Germinal center (tissue), 1 donor: Measurements from ENCODE around the gene SPOPL.
A peak's percentile ranks its signal among the peaks of the same experiment; 100 is the strongest.
"Not testable (repeated sequence)": the region's sequence is repeated elsewhere in the genome, so short reads cannot be mapped to it uniquely, and the experiment has no call there.

Source experiments
- DNase-seq: peaks from one replicate; pipeline ENCODE4 v3.0.0; 2012; ENCODE audit warnings: mixed read lengths, low spot score

SPOPL gene

DNA sequence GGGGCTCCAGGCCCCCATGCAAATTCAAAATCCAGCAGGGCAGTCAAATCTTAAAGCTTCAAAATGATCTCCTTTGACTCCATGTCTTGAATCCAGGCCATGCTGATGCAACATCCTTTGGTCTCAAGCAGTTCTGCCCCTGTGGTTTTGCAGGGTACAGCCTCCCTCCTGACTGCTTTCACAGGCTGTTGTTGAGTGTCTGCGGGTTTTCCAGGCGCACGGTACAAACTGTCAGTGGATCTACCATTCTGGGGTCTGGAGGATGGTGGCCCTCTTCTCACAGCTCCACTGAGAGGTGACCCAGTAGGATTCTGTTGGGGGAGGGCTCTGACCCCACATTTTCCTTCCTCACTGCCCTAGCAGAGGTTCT lies 22.1 kb downstream of the SPOPL start:
- not testable (repeated sequence) for DNase-seq

DNA sequence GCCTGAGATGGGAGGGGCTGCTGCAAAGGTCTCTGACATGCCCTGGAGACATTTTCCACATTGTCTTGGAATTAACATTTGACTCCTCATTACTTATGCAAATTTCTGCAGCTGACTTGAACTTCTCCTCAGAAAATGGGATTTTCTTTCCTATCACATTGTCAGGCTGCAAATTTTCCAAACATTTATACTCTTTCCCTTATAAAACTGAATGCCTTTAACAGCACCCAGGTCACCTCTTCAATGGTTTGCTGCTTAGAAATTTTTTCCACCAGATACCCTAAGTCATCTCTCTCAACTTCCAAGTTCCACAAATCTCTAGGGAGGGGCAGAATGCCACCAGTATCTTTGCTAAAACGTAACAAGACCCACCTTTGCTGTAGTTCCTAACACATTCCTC lies 22.8 kb downstream of the SPOPL start:
- not testable (repeated sequence) for DNase-seq

DNA sequence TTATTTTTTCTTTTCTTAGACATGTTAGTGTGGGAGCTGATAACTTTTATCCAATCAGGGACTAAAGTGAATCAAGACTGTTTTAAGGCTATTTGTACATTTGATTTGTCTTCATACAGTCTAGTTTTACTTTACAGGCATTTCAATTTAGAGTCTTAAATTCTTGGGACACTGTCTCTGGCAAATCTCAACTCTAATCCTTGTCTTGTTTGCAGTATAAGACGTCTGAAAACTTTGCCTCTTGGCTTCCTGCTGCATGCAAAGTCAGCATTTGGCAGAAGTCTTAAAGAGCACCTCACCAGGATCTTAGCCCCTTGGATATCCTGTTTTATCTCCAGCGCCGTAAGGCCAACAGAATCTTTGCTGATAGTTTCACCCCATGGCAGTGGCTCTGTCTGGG lies 30.3 kb downstream of the SPOPL start:
- DNase-seq: no peak

DNA sequence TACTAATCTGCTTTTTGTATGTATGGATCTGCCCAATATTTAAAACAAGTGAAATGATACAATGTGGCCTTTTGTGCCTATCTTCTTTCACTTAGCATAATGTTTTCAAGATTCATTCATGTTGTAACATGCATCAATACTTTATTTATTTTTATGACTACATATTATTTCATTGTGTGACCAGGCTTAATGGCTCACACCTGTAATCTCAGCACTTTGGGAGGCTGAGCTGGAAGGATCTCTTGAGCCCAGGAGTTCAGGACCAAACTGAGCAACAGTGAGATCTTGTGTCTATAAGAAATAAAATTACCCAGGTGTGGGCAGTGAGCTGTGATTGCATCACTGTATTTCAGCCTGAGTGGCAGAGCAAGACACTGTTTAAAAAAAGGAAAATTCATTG lies 33.2 kb downstream of the SPOPL start:
- no peak for DNase-seq

DNA sequence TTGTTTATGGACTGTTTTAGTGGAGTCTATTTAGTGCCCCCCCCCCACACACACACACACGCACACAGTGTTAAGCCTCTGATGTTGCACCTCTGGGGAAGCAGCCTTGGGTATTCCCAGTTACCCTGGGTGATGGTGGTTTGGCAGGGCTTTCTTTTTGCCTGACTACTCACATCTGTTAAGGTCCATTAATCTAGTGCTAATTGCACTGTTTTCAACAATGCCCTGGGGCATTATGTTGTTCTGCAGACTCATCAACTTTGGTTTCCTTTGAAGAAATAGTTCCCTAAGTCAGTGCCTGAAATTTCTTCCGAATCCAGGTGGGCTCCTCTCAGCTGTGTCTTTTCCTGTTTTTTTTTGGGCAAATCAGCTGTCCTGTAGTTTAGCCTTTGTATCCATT lies 34.7 kb downstream of the SPOPL start:
- DNase-seq: peak; percentile 6

DNA sequence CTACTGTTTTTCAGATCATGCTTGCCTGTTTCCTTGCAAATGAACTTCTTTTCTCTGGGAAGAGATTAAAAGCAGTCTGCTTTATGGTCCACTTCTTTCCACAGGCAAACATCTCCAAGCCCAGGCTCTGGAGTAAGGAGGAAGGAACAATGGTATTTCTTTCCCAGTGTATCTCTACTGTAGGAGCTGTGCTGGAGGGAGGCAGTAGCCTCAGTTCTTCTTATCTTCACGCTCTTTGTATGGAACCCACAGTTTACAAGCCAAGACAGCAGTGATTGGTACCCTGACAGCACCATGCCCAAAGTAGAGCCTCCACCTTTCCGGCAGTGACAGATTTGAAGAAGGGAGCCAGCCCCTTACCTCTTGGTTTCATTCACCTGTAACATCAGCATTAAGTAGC lies 35.2 kb downstream of the SPOPL start:
- no peak for DNase-seq

DNA sequence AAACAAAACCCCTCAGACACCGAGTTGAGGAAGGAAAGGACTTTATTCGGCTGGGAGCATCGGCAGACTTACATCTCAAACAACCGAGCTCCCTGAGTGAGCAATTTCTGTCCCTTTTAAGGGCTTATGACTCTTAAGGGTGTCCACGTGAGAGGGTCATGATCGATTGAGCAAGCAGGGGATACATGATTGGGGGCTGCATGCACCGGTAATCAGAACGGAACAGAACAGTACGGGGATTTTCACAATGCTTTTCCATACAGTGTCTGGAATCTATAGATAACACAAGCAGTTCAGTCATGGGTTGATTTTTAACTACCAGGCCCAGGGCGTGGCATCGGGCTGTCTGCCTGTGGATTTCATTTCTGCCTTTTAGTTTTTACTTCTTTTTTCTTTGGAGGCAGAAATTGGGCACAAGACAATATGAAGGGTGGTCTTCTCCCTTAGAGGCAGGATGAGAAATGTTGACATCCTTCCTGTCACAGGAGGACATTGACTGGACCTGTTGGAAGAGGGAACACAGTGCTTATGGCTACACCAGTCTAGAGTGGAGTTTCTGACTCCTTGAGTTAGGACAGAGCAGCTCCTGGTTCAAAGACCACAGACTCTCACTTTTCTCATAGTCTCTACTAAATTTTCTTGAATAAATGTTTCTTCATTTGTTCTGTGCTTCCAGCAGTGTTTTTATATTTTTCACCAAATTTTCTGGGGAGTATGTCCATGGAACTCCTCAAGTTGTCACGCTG lies 35.8 kb downstream of the SPOPL start:
- no peak for DNase-seq

DNA sequence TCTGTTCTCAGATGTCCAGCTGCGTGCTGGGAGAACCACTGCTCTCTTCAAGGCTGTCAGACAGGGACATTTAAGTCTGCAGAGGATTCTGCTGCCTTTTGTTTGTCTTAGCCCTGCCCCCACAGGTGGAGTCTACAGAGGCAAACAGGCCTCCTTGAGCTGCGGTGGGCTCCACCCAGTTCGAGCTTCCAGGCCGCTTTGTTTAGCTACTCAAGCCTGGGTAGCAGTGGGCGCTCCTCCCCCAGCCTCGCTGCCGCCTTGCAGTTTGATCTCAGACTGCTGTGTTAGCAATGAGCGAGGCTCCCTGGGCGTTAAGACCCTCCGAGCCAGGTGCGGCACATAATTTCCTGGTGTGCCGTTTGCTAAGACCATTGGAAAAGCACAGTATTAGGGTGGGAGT lies 42.6 kb downstream of the SPOPL start:
- not testable (repeated sequence) for DNase-seq

DNA sequence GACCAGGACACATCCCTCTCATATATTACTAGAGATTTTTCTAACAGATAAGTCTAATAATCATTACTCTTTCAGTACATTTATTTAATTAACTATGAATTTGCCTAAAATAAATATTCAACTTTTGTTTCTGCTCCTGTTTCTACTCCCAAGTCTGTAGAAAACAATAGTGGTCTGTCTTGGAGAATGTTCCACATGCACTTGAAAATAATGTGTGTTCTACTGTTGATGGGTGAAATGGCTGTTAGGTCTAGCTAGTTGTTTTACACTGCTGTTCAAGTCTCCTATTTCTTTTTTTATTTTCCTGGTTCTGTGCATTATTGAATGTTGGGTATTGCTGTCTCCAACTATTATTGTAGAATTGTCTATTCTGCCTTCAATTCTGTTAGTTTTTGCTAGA lies 47.2 kb downstream of the SPOPL start:
- no peak for DNase-seq

DNA sequence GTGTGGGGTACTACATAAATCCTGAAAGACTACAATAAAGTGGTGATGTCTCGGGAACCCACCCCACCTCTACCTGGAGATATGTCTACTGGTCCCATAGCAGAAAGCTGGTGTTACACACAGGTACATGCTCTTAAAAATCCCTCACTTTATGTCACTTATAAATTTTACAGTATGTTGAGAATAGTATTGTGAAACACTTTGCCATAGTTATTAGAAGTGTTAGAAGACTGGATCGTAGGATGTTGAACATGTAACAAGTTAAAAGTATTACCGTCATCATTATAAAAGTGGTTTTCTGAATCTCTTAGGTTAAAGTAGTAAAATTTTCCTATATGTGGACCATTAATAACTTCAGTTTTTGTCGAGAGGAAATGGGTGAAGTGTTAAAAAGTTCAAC lies 48.6 kb downstream of the SPOPL start:
- no peak for DNase-seq

DNA sequence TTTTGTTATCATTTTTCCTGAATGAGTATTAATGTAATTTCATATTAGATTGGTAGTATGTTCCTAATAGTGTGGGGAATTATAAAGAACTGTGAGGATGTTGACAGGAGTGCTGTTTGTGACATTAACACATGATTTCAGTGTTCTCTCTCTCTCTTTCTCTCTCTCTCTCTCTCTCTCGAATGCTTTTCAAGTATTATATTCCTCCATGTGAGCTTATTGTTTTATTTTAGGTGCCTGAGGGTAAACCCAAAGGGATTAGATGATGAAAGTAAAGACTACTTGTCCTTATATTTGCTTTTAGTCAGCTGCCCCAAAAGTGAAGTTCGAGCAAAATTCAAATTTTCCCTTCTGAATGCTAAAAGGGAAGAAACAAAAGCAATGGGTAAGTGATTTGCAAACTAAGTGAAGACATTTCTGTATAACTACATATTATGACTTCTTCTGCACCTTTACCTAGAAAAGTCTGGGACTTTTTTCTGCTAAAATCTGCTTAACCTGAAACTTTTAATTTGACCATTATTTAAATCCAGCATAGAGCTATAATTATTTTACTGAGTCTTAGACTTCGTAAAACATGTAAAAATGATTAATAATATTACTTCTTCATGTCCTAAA lies 49.2 kb downstream of the SPOPL start:
- DNase-seq: no peak

DNA sequence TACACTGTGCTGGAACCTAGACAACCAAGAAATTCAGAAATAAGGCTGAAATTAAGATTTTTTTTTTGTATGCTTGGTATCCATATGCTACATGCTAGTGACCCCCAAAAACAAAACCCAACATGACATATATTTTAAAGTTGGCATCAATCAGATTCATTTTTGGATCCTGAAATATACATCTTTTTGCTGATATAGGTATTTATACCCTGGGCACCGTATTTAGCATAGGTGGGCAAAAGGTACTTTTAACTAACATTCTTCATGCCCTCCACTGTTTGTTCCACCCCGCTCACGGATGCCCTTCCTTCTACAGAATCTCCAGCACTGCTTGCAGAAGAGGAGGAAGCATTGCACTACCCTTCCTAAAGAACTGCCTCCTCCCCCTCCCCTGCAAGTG lies 52.6 kb downstream of the SPOPL start:
- DNase-seq: no peak

DNA sequence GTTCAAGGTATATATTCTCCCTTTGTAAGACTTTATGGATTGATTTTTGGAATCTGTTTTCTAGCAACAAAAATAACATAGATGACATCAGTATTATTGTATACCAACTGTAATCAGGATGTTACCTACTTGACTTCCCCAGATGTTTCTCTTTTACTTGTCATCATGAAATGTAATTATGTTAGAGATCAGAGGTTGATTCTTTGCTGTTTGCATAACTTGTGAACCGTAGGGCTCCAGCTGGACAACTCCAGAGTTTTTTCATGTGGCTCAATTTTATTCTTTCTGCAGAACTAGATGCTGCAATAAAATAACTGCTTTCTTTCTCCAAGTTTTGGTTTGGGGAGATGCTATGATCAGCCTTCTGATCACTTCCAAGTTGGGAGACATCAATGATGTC lies 58.1 kb downstream of the SPOPL start:
- no peak for DNase-seq

DNA sequence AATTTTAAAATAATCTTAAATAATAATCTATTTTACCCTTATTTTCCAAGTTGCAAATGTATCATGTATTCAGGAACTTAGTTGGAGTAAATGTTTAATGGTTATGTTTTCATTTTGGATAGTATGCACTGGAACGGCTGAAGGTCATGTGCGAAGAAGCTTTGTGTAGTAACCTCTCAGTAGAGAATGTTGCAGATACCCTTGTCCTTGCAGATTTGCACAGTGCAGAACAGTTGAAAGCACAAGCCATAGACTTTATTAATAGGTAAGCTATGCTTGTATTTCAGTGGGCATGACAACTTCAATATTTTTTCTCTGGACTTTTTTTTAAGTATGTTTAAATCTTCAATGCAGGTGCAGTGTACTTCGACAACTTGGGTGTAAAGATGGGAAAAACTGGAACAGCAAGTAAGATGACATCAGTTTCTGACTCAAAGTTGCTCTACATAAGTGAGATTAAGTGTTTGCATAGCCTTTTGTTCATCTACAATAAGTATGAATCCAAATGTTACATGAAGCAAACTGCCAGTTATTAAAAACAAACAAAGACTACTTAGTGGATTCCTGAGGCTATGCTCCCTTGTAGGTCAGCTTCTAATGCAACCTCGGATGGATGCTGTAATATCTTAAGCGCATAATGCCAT lies 63.1 kb downstream of the SPOPL start:
- no peak for DNase-seq

DNA sequence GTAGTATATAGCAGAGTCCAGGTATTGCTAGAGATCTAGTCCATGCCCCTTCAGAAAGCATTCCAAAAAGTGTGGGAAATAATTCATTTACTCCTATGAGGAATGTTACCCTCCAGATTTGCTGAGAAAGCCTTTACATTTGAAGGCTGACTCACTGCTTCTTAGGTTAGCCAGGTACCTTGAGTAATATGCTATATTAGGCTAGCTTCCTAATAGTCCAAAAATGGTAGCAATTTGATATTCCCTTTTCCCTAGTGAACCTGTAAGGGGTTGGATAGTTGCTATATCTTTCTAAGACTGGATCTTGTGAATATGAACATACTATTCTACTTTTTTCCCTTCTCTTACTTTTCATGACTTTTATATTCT lies 63.6 kb downstream of the SPOPL start:
- no peak for DNase-seq

DNA sequence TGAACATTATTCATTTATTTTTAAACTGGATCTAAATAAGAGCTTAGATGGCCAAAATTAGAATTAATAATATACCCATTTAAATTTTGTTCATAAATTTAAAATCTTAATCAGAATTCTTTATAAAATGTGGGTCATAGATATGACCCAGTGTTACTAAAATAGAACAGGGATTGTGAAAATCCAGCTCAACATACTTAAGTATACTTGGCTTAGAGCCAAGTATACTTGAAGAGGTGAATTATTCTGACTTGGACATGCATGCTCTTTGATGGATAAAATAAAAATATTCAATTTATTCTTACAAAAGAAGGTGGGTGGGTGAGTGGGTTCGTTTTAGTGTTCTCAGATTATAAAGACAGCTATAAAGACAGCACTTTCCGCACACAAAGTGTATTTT lies 70.7 kb downstream of the SPOPL start:
- DNase-seq: no peak

DNA sequence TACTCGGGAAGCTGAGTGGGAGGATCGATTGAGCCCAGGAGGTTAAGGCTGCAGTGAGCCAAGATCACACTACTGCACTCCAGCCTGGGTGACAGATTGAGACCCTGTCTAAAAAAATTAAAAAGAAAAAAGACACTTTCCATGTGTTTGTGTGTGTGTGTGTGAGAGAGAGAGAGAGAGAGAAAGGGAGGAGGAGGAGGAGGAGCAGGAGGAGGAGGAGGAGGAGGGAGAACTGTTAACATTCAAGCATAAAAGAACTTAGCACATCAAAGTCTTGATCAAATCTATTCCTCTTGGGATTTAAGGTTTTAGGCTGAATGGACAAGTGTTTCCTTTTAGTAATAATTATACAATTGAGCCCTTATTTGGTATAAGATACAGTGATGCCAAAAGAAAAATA lies 75.5 kb downstream of the SPOPL start:
- no peak for DNase-seq

DNA sequence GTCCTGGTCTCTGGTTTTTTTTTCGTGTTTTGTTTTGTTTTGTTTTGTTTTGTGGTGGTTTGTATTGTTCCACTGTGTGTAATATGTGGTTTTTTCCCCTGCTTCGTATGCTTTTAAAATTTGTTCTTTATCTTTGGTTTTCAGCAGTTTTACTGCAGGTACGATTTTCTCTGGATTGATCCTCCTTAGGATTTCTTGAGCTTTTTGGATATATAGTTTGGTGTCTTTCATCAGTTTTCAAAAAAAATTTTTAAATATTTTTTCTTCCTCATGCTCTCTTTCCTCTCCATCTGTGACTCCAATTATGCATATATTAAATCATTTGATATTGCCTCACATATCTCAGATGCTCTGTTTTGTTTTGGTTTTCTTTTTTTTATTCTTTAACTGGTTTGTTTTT lies 78.0 kb downstream of the SPOPL start:
- DNase-seq: no peak

DNA sequence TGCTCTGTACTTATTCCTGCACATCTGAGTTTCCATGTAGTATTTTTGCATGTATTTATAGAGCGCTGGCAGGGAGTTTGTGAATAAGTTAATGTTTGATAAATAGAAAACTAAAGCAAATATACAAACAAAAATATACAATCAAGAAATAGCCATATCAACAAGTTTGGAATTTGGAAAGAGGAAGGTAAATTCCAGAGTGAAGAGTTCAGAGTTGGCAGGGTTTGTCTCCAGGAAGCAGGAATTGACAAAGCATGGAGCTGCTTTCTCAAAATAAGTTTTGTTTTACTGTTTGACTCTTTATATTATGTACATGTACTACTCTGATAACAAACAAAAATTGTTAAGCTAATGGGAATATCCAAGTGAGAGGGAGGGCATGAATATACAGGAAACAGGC lies 80.3 kb downstream of the SPOPL start:
- no peak for DNase-seq

DNA sequence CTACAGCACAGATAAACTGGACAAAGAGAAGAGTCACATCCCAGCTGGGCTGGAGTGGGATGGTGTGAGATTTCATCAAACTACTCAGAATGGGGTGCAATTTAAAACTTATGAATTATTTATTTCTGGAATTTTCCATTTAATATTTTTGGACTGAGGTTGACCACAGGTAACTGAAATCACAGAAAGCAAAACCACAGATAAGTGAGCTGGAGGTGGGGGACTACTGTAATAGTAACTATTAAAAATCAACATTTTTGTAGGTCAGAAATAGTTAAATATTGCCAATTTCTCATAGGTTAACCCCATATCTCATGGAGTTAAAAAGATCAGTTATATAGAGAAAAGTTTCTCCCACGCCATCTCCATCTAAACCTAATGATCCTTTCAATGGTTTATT lies 88.1 kb downstream of the SPOPL start:
- no peak for DNase-seq

DNA sequence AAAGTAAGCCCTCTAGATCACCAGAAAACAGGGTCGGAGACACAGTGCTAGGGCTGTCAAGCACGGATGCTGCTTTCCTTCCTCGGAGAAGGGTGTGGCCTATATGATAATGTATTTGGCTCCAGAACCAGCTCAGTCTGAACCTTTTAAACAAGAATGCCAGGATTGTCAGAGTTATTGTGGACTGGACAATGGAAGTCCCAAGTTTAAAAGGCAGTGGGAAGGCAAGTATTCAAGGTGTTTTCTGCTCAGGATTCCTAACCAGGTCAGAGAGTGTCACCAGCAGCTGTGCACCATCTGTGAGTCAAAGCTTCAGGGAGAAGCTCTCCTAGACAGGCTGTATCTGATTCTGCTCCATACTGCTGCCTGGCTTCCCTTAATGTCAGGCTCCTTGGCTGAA lies 94.8 kb downstream of the SPOPL start:
- DNase-seq: no peak

DNA sequence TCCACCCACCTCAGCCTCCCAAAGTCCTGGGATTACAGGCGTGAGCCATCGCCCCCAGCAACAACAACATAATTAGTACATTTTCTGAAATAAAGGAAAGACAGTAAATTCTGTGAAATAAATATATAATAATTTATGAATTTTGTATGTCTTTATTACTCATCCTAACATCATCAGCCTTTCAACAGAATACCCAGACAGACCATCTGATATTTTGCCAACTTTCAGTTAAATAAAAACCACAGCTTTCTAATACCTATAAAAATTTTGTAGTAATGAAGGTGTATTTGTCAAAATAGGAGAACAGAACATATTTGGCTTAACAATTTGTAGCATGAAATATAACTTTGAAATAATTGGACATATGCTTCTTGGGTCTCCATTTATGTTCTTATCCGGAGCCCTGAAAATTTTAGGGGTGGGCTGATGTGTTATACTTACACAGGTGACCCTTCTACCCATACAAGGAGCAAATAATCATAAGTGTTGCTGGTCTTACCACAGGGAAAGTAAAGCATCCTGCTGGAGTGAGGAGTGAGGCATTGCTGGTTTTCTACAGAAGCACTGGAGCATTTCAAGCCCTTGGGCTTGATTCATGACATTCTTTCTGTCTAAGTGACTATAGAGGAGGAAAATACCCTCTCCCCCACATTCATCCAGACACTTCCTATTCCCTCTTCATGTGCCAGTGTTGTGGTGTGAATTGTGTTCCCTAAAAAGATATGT lies 99.3 kb downstream of the SPOPL start:
- DNase-seq: no peak
